Head of caudate nucleus (tissue), 42 donors: Measurements from ENCODE around the gene CLDN22.
"Not testable (repeated sequence)": the region's sequence is repeated elsewhere in the genome, so short reads cannot be mapped to it uniquely, and the experiment has no call there.

Source experiments
- DNase-seq, 42 donors: peaks; one replicate each; pipeline versions ENCODE4 v3.0.0 to v3.0.0-alpha.2; 2020 to 2021; ENCODE audit warnings: mixed read lengths in 7 of 42
- intact Hi-C: fragments of 100-400 bp; cut with DNase I; formaldehyde crosslinking; loops from one replicate; pipeline ENCODE4 v1.15.0; 2022

CLDN22 gene

DNA sequence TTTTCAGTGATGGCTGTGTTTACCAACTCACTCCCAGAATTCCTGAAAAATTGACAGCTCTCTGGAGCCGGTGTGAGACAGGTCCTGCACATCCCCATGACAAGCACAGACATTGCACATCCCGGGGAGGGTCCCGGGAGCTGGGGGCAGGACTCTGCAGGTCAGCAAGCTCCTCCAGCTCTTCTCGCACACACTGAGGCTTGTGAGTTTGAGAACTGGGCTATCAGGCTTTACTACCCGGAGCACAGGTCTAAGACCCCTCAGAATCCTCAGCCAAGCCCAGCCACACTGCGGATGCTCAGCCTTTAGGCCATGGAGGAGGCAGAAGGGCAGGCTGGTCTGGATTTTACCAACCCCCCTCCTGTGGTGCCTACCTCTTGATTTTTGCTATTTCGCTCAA is 7.8 kb upstream of the CLDN22 start:
- intact Hi-C loops: no loop called here
- DNase-seq: no peak

DNA sequence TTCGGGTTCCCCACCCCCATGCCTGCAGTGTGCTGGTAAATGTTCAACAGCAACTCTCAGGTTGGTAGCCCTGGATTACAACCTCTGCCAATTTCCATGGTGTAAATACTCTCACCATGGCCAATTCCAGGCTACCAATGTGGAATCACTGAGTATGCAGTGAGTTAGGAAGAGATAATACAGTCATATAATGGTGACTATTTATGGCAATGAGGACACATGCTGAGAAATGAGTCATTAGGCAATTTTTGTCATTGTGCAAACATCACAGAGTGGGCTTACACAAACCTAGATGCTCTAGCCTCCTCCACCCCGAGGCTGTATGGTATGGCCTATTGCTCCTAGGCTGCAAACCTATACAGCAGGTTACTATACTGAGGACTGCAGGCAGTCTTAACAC is 6.8 kb upstream of the CLDN22 start:
- intact Hi-C loops: no loop called here
- peak in 1 of 42 donors; percentile 20 for DNase-seq

DNA sequence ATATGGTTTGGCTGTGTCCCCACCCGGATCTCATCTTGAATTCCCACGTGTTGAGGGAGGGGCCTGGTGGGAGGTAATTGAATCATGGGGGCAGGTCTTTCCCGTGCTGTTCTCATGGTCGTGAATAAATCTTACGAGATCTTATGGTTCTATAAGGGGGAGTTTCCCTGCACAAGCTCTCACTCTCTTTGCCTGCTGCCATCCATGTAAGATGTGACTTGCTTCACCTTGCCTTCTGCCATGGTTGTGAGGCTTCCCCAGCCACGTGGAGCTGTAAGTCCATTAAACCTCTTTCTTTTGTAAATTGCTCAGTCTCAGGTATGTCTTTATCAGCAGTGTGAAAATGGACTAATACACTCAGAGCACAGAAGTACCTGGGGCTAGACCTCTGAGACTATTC is 6.3 kb upstream of the CLDN22 start:
- DNase-seq, intact Hi-C loops: not testable (repeated sequence)

DNA sequence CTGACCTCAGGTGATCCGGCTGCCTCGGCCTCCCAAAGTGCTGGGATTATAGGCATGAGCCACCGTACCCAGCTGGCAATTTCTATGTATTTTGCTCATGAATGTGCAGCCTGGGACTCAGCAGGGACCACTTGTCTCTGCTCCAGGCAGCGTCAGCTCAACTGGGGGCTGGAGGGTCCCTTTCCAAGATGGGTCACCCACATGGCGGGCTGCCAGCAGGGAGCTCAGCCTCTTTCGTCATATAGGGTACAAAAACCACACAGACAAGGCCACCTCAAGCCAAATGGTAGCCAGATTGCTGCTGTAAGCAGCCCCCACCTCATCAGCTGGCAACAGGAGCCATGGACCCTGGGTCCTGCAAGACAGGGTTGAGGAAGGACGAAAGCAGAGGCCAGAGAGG is 4.5 kb upstream of the CLDN22 start:
- intact Hi-C loops: no loop called here
- DNase-seq: peak in 1 of 42 donors; percentile 20

DNA sequence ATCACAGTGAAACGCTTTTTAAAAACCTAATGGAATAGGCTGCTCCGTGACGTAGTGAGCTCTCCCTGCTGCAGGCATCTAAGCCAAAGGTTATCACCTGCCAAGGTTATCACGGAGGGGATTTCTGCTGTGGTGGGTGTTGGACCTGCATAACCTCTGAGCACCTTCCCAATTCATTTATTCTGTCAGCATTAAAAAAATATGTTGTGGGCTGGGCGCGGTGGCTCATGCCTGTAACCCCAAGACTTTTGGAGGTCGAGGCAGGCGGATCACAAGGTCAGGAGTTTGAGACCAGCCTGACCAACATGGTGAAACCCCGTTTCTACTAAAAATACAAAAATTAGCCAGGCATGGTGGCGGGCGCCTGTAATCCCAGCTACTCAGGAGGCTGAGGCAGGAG is 4.0 kb upstream of the CLDN22 start:
- DNase-seq: peak in 1 of 42 donors; percentile 28
- intact Hi-C loops: not testable (repeated sequence)

DNA sequence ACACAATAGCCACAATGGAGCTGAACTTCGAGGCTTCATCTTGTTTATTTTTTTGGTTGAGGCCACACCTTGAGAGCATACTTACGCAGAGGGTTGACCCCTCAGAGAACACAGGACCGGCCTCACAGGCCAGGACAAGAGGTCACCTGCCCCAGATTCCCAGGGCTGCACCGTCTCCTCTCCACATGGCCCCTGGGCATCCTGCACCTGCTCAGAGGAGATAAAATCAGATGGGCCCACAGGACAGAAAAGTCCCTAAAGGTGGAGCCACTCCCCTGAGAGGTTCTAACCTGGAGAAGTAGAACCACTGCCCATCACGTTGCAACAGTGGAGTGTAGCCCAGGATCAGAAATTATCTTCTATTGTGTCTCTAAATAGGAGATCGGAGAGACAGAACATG is 3.2 kb upstream of the CLDN22 start:
- peak in 1 of 42 donors; percentile 38 for DNase-seq

DNA sequence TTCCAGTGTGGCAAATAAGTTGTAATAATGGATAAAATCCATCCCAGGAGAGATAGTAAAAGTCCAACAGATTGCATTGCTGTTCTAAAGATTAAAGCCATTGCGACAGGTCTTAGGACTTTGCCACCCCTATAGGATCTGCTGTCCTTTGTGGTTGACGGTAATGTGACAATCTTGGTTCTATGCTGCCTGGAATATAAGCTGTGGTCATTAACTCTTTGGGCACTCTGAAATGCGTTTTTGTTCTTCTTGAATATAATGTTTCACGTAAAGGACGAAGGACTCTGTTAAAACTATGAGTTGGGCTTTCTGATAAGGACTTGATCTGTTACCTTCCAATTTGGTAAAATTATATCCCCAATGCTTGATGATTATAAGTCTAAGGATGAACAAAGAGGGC is 2.2 kb upstream of the CLDN22 start, which contains the start of gene CLDN24:
CLDN24 (minus strand) TSS at position 101 of the 400 bp plus-strand sequence; CDS start at position 101, 0 bp downstream.
- intact Hi-C loops: no loop called here
- DNase-seq: no peak

More for the DNA sequence above, 3.2 kb upstream of the CLDN22 start:
- intact Hi-C loops: no loop called here

DNA sequence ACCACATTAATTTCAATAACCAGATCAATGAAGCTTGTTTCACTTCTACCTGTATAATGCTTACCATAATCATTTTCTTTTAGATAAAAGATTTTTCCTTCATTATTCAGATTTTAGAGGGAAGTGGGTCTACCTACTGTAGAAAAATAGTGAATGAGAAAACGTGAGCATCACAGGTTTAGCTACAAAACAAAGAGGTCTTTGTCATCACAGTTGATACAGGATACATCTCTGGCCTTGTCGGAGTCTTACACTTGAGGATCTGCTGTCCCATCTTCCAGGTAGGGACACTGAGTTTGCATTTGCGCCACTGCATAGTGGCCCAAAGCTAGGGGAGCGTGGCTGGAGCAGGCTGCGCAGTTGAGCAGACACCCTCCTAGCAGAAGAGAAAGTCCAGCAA is 1.4 kb upstream of the CLDN22 start:
- intact Hi-C loops: no loop called here
- peak in 1 of 42 donors; percentile 18 for DNase-seq

DNA sequence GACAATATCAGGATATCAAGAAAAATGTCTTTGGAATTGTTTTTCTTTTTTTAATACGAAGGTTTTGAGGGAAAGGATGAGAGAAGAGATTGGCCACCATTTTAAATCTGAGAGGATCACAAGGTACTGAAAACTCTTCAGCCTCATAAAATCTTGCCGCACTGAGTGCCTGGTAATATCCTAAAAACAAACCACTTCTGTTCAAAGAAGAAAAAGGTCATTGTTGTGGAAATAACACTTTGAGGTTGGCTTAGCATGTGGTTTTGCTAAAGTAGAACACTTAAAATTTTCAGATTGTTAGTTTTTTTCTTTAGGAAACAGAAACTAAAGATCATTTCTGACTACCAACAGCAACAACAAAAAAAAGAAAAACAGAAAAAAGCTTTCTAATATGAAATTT is 1.0 kb upstream of the CLDN22 start:
- intact Hi-C loops: no loop called here
- no peak for DNase-seq

DNA sequence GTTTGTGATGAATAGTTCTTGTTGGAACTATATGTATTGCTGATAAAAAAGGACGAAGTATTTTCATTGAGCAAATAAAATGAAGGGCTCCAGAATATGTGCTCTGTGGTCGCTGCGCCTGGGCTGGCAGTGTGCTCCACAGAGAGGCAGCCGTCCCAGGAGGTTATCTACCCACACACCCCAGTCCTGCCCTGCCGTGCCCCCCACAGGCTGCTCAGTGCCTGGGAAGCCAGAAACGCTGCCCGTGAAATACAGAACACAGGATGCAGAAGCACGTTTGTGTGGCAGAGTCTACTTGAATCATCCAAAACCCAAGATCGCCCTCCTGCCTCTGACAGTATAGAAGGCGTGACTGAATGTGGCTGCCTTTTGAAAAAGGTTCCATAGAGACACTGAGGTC is 1.4 kb downstream of the CLDN22 start:
- intact Hi-C loops: no loop called here
- DNase-seq: no peak

DNA sequence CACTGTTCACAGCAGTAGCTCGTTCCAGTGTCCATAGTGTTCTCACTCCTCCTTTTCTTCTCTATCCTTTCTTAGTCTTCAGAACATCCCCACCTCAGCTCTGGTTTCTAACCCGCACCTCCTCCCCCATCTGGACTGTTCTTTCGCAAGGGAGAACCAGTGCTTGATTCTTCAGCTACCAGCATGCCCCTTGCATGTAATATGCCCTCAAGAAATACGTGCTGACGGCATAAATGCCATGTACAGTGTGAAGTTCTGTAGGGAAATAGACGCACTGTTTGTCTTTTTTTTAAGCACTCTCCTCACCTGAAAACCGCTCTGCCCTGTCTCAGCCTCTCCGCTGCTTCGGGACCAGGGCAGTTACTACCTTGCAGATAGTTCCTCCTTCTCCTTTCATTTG is 5.3 kb downstream of the CLDN22 start:
- DNase-seq: no peak

DNA sequence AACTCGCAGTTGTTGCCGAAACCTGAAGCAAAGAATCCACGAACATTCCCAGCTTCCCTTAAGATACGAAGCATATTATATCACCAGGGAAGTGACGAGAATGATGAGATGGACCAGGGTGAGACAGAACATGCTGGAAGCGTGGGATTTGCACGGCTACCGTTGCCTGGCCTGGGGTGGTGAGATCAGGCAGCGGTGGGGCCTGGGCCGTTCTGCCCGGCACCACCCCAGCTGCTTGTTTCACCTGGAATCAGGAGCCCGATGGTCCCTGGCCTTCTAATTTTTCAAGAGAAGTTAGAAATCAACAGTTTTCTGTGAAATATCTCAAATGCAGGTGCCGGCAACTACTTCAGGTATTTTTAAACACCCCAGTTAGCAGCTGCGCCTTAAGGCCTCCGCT is 5.7 kb downstream of the CLDN22 start:
- intact Hi-C loops: no loop called here
- DNase-seq: no peak

More for the DNA sequence above, 5.3 kb downstream of the CLDN22 start:
- intact Hi-C loops: no loop called here

DNA sequence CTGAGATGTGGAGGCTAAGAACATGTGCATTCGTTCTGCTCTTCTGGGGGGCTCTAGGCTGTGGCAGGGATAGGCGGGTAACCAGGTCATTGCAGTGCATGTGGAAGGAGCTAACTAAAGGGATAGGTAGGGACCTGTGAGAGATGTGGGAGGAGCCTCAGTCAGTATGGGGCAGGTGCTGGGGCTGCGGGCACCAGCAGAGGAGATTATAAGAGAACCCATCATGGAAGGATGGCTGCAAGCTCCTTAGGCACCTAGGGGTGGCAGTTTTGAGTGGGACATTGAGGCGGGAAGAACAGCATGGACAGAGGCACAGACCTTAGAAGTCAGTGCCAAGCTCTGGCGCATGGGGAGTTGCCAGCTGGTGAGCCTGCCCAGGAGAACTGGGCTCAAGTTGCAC is 7.2 kb downstream of the CLDN22 start:
- intact Hi-C loops: no loop called here
- DNase-seq: peak in 3 of 42 donors; percentile 16 to 23 (median 21)

DNA sequence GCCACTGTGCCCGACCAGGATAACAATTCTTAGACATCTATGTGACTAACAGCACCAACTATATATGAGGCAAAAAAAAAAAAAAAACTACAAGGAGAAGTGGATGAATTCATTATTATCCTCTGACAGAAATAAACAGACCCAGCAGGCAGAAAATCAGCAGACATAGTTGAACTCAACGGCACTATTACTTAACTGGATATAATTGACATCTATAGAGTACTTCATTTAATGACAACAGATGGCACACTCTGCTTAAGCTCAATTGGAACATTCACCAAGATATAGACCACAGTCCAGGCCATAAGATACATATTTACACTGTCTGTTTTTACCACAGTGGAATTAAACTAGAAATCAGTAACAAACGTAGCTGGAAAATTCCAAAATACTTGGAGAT is 13.3 kb downstream of the CLDN22 start:
- intact Hi-C loops: no loop called here
- no peak for DNase-seq

DNA sequence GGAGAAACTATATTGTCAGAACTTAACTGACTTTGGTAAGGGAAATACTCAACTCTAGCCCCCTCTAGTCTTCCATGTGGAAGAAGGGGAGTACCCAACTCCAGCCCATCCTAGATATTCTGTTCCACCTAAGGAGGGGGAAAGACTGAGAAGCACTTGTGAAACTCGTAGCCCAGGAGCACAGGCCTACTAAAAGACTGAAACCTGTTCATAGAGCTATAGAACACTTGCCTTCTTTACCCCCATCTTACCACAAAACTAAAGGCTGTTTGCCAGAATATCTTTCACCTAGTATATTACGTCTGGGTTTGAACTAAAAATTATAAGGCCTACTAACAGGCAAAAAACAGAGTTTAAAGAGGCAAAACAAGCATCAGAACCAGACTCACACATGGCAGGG is 15.5 kb downstream of the CLDN22 start:
- intact Hi-C loops: no loop called here
- DNase-seq: no peak

DNA sequence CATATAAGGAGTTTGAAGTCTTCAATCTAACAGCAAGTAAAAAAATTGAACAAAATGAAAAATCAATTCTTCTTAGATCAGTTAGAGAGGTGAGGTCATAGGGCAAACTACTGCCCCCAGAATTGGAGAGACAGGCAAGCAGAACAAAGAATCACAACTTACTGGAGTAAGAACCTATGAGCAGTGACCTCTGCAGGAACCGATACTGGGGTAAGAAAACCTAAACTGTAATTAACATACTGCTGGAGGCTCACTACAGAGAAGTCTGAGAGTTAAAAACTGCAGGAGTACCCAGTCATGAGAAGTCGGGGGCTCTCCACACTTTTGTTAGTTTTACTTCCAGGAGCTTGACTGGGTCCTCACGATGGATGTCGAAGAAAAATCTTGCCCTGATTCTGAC is 16.0 kb downstream of the CLDN22 start:
- no peak for DNase-seq

DNA sequence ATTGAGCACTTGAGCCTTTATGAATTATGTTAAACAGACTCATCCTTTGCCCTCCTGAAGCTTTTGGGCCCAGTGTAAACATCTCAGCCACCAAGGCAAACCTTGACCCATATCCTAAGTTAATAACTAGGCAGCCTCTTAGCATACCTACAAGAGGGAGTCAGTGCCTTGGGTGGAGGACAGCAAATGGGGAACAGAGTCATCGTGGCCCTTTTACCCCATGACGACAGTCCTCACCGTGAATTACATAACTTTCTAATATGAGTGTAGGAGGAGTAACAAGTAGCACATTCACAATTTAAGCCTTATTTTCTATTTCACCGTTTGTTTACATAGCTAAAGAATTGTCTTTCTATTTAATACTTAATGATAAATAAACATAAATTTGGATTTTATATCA is 16.8 kb downstream of the CLDN22 start:
- no peak for DNase-seq
- intact Hi-C loops: no loop called here

More for the DNA sequence above, 16.0 kb downstream of the CLDN22 start:
- intact Hi-C loops: no loop called here

DNA sequence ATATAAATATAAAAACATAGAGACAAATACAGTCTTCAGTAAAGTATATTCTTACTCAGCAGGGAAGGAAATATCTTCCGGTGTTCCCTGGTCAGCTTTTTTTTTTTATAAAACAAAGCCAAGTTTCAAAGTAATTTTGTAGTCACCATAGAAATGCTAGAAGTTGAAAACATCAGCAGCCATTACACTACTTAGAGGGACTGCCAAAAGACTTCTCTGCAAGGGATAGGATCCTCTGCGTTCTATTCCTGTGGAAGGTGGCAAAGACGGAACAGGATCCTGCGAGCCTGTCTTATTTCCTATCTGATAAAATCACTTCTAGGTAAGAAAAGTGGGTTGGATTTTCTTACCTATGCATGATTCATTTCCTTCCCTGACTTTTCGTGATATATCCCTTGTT is 19.4 kb downstream of the CLDN22 start:
- intact Hi-C loops: no loop called here
- DNase-seq: no peak

DNA sequence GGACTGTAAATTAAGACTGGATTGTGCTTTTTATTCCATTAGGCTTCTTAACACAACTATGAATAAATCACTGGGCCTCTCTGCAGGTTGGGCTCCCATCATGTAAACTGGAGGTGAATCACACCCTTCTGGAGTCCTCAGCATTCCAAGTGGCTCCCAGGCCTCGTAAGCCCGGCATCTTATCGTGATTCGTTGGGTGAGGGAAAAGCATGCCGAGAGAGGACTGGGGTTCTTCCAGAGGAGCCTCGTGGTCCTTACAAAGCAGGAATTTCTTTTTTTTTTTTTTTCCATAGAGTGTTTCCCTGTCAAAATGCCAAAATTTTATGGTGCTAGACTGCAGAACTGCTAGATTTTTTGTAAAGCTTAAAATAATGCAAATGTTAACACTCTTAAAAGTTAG is 20.0 kb downstream of the CLDN22 start:
- DNase-seq: no peak
- intact Hi-C loops: no loop called here

DNA sequence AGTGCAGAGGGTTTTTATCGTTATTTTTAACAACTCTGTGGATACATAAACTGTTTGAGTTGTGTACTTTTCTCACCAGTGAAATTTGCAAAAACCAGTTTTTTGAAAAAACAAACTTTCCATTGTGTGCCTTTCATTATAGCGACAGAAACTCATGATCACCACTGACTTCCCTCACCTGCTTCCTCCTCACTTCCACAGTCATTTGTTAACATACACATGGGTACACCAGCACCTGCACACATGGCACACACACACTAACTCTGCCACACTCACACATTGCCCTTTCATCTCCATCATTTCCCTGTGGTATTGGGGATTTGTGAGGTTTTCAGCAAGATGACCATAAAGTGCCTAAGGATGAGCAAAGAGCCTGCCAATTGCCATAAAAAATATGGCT is 20.6 kb downstream of the CLDN22 start:
- no peak for DNase-seq
- intact Hi-C loops: no loop called here

DNA sequence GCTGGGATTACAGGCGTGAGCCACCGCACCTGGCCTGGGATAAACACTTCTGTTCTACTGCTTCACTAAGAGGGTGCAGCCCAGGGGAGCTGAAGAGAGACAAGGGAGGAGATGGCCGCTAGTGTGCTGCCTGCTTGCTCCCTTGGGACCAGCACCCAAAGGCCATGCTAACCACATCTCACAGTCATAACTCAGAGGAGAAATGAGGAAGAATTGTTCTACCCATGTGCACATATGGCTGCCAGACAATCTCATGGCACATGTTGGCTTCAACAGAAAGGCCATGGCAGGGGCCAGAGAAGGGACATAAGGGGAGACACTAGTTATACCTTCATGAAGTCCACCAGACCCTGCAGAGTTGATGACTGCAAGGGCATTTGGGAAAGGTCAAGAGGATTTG is 22.4 kb downstream of the CLDN22 start:
- DNase-seq: no peak
- intact Hi-C loops: no loop called here

DNA sequence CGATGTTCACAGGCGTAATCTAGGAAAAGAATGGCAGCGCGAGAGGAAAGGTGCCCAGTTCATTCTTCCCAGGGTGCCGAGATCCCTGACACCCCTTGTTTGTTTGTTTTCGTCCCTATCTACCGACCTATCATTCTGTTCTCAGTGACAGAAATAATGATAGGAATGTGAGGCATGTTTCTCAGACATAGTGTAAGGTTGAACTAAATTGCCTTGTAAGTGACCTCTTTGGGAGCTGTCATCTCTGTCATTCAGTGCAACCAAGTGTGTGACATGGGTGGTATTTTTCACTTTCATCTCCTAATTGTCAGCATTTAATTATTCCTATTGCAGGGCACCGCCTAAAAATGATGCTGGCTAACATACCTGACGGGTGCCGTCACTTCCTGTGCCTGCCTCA is 24.4 kb downstream of the CLDN22 start:
- intact Hi-C loops: no loop called here
- DNase-seq: no peak
